ENCODE data around the gene PAM.

DNA sequence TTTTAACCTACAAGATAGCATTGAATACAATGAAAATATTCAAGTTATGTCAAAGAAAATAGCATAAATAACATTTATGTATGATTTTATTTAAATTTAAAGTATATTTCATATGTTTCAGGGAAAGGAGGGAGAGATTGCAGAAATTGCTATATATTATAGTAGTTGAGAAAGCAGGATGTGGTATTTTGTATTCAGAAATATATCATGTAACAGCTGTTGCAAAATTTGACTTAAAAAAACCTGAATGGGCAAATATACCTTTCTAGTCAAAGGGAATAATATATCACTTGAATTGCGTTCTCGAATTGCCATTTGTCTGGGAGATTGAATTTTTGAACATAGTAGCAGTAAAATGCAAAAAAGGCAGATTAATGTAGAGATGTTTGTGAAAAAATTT, 80.6 kb downstream of the PAM start:
- no peak for TF ChIP-seq POLR2A (IDR thresholded peaks at IDR 0.05; ENCODE audit: low read depth, low read length)
- TF ChIP-seq POLR2AphosphoS5 (IDR thresholded peaks at IDR 0.05; ENCODE audit: low read depth, low read length) = no peak

Data from GM12891 (cell line).